ENCODE measurements around the gene DNAJB13. TPM values are rescaled to one million over a fixed set of nuclear protein-coding genes. Genes with fewer than 3 reads are reported as not detected.
A peak's percentile ranks its signal among the peaks of the same experiment; 100 is the strongest.

Gene DNAJB13
- polyA plus RNA-seq, 6 donors from 2014 or later, result 0.32 to 0.72 (median 0.37) TPM; not detected in 2

DNA sequence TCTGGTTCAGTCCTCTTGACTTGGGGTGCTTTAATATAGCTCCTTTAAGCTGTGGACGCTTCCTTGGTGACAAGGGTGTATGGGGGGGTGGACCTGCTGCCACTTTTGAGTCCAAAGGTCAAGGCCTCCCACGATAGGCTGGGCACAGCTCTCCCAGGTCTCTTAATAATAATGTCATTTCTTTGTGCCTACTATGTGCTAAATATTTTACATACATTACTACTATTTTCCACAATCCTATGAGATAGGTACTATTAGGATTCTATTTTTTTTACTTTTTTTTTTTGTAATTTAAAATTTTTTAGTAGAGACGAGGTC, 58.4 kb downstream of the DNAJB13 start:
- DNase-seq, result no peak
- no peak for ATAC-seq (ENCODE audit: low read depth in 2 of 2)
- Mint-ChIP-seq H3K9me3 (no peaks in the 10 kb centered on the region), H3K27ac (peak overlapping the region in 4 of 6 donors; percentile 53 to 99 (median 85)), H3K4me3 (no peak overlapping the region), H3K4me1 (peaks cover 41 to 70% (median 55%) of the 10 kb centered on the region in 3 donors), H3K36me3 (peaks cover 0 to 5% of the 10 kb centered on the region in 2 donors), H3K27me3 (no peaks in the 10 kb centered on the region)

DNA sequence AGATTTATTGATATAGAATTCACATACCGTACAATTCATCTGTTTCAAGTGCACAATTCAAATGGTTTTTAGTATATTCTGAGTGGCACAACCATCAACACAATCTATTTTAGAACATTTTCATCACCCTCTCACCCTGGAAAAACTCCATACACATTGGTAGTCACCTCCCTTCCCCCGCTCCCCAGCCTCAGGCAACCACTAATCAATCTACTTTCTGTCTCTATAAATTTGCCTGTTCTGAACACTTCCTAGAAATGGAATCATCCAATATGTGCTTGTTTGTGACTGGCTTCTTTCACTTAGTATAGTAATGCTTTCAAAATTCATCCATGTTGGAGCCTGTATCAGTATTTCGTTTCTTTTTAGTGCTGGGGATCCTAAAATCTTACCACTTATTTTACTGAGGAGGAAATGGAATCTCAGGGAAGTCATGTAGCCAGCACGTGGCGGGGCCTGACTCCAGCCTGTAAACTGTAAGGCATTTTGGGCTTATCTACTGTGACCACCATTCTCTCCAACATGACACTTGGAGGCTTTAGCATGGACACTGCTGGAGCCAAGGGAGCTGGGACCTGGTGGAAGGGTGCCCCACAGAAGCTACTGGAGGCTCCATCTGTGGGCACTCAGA, 59.0 kb downstream of the DNAJB13 start:
- no peak for ATAC-seq (ENCODE audit: low read depth in 2 of 2)
- H3K27ac Mint-ChIP-seq, result peak overlapping the region; percentile 55 to 99 (median 96)
- peaks cover 0 to 5% of the 10 kb centered on the region in 2 donors for H3K36me3 Mint-ChIP-seq
- H3K4me3 Mint-ChIP-seq, result peak overlapping the region in 4 of 8 donors; percentile 16 to 77 (median 58)
- H3K4me1 Mint-ChIP-seq, result peaks cover 45 to 73% (median 61%) of the 10 kb centered on the region in 3 donors
- H3K9me3 Mint-ChIP-seq, result no peaks in the 10 kb centered on the region
- H3K27me3 Mint-ChIP-seq, result no peaks in the 10 kb centered on the region
- no peak for DNase-seq

DNA sequence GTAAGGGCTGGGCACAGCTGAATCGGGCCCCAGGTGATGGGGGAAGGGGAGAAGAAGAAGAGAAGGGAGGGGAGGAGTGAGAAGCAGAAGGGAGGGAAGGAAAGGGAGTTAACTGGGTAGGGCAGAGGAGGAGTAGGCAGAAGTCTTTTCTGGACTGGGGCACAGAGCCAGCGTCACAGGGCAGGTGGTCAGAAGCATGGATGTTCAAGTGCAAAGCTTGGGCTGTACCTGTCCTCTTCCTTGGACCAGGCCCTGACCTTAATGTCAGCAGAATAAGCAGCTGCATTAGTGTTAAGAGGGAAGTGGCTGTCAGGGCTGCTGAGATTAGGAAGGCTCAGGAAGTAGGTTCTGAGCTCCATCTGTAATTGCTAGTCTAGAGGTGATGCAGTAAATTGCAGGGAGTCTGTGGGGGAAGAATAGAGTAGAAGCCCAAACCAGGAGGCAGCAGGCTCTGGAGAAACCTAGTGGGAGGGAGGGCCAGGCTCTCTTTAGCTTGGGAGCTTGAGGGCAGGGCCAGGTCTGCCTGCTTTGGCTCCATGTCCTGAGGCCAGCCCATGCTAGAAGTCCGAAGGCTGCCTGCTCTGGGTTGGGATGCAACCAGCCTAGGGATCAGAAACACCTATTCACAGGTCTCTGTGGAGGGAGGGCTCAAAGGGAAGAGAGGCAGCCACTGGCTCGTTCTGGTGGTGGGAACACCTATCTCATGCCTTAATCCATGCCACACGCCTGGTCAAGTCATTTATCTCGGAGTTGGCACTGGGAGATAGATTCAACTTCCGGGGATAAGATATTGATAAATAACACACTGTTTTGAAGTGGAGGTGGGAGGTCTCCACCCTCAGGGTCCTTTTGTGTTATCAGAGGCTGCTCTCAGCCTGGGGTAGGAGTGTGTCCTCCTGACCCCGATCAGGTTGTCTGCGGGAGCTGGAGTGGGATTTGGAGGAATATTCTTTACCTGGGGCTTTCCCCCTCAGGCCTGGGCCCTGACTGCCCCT, 59.8 kb downstream of the DNAJB13 start:
- Mint-ChIP-seq H3K27me3 (no peaks in the 10 kb centered on the region), H3K4me3 (peak overlapping the region in 7 of 8 donors; percentile 69 to 85 (median 79)), H3K36me3 (peaks cover 0 to 5% of the 10 kb centered on the region in 2 donors), H3K4me1 (peaks cover 46 to 73% (median 63%) of the 10 kb centered on the region in 3 donors), H3K9me3 (no peaks in the 10 kb centered on the region), H3K27ac (peak overlapping the region; percentile 94 to 99 (median 98))
- ATAC-seq (ENCODE audit: low read depth in 2 of 2) (no peak), DNase-seq (no peak)

DNA sequence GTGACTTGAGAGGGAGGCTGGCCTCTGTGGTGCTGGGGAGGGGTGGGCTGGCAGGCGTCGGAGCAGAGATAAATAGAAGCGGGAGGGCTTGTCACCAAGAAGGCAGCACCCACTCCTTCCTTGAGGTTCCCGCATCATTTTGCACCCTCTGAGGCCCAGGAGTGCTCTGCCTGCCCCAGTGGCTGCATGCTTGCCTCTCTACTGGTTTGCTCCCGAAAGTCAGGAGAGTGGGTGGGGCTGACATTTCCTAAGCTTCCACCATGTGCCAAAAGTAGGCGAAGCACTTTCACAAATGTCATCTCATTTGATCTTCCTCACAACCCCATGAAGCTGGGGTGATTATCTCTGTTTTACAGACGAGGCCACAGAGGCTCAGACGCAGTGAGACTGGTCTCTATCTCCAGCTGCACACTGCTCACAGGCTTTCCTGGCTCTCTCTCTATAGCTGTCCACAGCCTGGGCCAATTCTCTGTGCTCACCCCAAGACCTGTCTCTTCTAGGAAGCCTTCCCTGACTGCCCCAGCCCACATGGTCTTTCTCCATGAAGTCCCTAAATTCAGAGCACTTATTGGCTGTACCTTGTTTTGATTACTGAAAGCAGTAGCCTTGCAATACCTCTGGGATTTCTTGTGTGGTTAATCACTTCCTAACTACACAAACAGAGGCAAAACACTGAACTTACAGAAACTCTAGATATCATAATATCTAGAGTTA, 60.7 kb downstream of the DNAJB13 start:
- Mint-ChIP-seq H3K4me3 (peak overlapping the region; percentile 0 to 85 (median 78)), H3K9me3 (no peaks in the 10 kb centered on the region), H3K4me1 (peaks cover 52 to 79% (median 73%) of the 10 kb centered on the region in 3 donors), H3K27ac (peak overlapping the region; percentile 94 to 99 (median 98)), H3K36me3 (peaks cover 0 to 13% of the 10 kb centered on the region in 2 donors), H3K27me3 (no peaks in the 10 kb centered on the region)
- ATAC-seq (ENCODE audit: low read depth in 2 of 2) (peak; percentile 85 to 88), DNase-seq (peak; percentile 77)

DNA sequence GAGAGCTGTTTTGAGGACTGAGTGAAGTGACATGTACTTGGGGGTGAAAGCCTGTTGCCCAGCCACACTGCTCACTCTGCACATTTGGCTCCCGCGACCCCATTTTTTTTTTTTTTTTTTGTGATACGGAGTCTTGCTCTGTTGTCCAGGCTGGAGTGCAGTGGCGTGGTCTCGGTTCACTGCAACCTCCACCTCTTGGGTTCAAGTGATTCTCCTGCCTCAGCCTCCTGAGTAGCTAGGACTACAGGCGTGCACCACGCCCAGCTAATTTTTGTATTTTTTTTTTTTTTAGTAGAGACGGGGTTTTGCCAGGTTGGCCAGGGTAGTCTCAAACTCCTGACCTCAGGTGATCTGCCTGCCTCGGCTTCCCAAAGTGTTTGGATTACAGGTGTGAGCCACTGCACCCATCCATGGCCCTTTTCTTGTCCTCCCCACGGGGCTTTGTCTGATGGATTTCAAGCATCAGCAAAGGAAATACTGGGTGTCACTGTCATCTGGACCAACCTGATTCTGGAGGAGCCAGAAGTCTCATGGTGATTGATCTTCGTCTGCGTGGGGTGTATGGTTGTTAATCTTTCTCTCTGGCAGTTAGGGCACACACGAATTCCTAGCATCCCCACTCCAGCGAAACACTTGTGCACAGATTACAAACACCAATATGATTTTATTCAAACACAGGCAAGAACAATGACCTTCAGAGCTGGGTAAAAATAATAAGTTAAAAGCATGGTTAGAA, 61.4 kb downstream of the DNAJB13 start:
- DNase-seq (no peak), ATAC-seq (ENCODE audit: low read depth in 2 of 2) (peak in 1 of 2 donors; percentile 0)
- Mint-ChIP-seq H3K36me3 (peaks cover 0 to 18% of the 10 kb centered on the region in 2 donors), H3K27me3 (no peaks in the 10 kb centered on the region), H3K9me3 (no peaks in the 10 kb centered on the region), H3K4me1 (peaks cover 52 to 81% (median 74%) of the 10 kb centered on the region in 3 donors), H3K27ac (peak overlapping the region; percentile 94 to 99 (median 98)), H3K4me3 (peak overlapping the region; percentile 47 to 85 (median 78))

DNA sequence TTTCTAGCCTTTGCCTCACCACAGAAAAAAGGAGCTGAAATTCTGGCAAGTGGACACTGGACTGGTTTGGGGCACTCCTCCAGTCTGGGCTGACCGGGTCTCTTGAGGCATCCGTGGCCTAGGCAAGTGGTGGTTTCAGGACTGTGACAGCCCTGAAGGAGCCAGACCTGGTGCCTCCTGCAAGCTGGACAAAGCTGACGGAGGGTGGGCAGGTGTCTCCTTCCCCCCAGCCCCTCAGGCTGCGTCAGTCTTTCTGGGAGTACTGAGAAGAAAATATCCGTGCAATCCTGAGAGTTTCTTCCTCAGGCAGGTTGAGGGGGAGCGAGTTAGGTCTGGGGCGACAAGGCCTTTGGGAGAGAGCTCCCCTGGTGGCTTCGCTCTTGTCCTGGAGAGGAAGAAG, 62.3 kb downstream of the DNAJB13 start:
- Mint-ChIP-seq H3K4me1 (peaks cover 52 to 80% (median 74%) of the 10 kb centered on the region in 3 donors), H3K4me3 (peak overlapping the region in 2 of 8 donors; percentile 25 to 49), H3K9me3 (no peaks in the 10 kb centered on the region), H3K27me3 (no peaks in the 10 kb centered on the region), H3K36me3 (peaks cover 0 to 27% of the 10 kb centered on the region in 2 donors), H3K27ac (peak overlapping the region in 4 of 6 donors; percentile 33 to 99 (median 96))
- no peak for ATAC-seq (ENCODE audit: low read depth in 2 of 2)
- no peak for DNase-seq

DNA sequence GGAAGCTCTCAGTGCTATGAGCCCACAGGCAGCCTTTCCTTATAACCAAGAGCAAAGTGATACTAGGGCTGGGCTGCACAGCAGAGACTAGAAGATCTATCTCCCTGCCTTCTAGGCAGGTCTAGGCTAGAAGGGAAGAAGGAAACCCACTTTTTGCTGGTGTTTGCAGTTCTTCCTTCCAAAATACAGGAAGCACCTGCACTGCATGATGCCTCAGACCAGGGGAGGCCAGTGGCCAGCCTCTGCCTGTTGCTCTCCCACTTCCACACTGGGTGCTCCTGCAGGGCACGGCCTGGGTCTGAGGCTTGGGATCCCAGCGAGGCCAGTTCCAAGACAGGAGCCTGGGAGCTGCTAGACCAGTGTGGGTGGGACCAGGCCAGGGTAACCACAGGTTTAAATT, 64.1 kb downstream of the DNAJB13 start:
- peak overlapping the region in 4 of 8 donors; percentile 12 to 60 (median 38) for H3K4me3 Mint-ChIP-seq
- DNase-seq (no peak), ATAC-seq (ENCODE audit: low read depth in 2 of 2) (no peak)
- H3K27me3 Mint-ChIP-seq, result no peaks in the 10 kb centered on the region
- H3K9me3 Mint-ChIP-seq, result no peaks in the 10 kb centered on the region
- peaks cover 0 to 27% of the 10 kb centered on the region in 2 donors for H3K36me3 Mint-ChIP-seq
- peak overlapping the region in 5 of 6 donors; percentile 24 to 99 (median 63) for H3K27ac Mint-ChIP-seq
- peaks cover 42 to 74% (median 65%) of the 10 kb centered on the region in 3 donors for H3K4me1 Mint-ChIP-seq

DNA sequence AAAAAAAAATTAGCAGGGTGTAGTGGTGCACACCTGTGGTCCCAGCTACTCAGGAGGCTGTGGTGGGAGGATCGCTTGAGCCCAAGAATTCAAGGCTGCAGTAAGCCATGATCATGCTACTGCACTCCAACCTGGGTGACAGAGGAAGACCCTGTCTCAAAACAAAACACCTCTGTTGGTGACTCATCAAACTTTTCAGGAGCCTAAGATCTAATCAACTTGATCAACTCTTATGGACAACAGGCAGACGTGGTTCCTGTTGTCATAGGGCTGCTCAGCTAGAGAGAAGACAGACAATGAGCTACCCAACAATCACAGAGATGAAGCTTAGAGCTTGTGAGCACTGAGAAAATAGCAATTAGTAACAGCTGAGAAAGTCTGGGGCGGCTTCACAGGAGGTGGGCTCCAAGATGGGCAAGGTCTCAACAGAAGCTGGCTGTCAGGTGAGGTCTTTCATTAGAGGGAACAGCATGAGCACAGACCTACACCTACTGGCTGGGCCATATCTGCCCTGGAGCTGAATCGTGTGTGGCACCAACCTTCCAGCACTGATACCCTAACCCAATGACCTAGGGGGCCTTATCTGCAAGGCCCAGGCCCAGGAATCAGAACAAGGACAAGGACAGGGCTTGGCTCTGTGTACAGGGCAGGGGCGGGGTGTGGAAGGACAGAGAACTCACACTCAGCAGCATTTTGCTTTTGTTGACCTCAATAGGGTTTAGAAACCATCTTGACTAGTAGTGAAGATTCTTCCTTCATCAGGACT, 65.3 kb downstream of the DNAJB13 start:
- Mint-ChIP-seq H3K27ac (peak overlapping the region in 3 of 6 donors; percentile 16 to 99 (median 32)), H3K36me3 (peaks cover 0 to 27% of the 10 kb centered on the region in 2 donors)

DNA sequence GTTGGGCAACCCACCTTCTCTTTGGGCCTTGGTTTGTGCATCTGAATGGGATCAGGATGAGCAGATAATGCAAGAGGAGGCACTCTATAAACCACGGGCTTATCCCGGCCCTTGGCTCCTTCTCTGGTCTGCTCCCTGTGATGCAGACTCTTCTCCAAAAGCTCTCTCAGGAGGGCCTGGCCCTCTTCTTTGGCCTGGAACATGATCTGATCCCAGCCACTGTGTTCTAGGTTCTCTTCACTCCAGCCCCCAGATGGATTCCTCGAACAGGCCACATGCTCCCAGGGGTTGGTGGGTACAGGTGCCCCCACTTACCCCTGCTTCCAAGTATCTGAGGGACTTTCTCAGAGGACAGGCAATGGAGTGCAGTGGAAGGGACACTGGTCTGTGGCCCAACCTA, 66.8 kb downstream of the DNAJB13 start:
- H3K4me3 Mint-ChIP-seq, result no peak overlapping the region
- H3K27me3 Mint-ChIP-seq, result no peaks in the 10 kb centered on the region
- H3K36me3 Mint-ChIP-seq, result peaks cover 0 to 22% of the 10 kb centered on the region in 2 donors
- H3K4me1 Mint-ChIP-seq, result peaks cover 16 to 47% (median 38%) of the 10 kb centered on the region in 3 donors
- no peak for ATAC-seq (ENCODE audit: low read depth in 2 of 2)
- peak overlapping the region in 2 of 6 donors; percentile 27 to 36 for H3K27ac Mint-ChIP-seq
- DNase-seq, result no peak
- H3K9me3 Mint-ChIP-seq, result no peaks in the 10 kb centered on the region

More for the DNA sequence above, 65.3 kb downstream of the DNAJB13 start:
- no peaks in the 10 kb centered on the region for H3K27me3 Mint-ChIP-seq
- H3K4me3 Mint-ChIP-seq, result no peak overlapping the region
- no peaks in the 10 kb centered on the region for H3K9me3 Mint-ChIP-seq
- peaks cover 30 to 62% (median 52%) of the 10 kb centered on the region in 3 donors for H3K4me1 Mint-ChIP-seq
- ATAC-seq (ENCODE audit: low read depth in 2 of 2) (no peak), DNase-seq (no peak)

DNA sequence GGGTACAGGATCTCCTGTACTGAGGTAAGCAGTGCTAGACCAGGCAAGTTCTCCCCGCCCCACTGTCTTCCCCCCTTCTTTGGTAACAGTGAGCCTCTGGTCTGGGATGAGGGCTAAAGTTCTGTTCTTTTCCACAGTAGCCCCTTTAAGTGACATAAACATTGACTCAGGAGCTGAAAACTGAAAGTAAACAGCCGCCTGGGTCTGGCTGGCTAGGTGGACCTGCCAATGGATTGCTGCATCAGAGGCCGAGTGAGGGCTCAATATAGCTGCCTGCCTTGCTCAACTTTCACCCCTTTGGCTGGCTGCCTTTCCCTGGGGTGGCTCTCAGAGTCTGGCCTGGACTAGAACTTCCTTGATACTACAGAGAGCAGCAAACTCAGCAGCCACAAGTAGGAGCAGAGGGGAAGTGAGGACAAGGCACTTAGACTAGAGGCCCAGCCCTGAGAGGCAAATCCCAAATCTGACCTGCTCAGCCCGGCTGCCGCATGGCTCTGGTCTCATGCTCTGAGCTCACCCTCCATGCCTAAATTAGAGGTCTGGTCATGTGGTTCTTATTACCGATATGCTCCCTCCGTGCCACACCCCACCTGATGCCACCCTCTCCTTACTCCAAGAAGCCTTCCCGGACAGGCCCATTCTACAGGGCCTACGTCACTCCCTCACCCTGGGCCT, 67.6 kb downstream of the DNAJB13 start:
- Mint-ChIP-seq H3K9me3 (no peaks in the 10 kb centered on the region), H3K4me1 (peaks cover 19 to 44% (median 38%) of the 10 kb centered on the region in 3 donors), H3K27me3 (no peaks in the 10 kb centered on the region), H3K4me3 (no peak overlapping the region), H3K36me3 (peaks cover 0 to 22% of the 10 kb centered on the region in 2 donors), H3K27ac (peak overlapping the region in 4 of 6 donors; percentile 20 to 89 (median 50))
- ATAC-seq (ENCODE audit: low read depth in 2 of 2) (no peak), DNase-seq (no peak)

DNA sequence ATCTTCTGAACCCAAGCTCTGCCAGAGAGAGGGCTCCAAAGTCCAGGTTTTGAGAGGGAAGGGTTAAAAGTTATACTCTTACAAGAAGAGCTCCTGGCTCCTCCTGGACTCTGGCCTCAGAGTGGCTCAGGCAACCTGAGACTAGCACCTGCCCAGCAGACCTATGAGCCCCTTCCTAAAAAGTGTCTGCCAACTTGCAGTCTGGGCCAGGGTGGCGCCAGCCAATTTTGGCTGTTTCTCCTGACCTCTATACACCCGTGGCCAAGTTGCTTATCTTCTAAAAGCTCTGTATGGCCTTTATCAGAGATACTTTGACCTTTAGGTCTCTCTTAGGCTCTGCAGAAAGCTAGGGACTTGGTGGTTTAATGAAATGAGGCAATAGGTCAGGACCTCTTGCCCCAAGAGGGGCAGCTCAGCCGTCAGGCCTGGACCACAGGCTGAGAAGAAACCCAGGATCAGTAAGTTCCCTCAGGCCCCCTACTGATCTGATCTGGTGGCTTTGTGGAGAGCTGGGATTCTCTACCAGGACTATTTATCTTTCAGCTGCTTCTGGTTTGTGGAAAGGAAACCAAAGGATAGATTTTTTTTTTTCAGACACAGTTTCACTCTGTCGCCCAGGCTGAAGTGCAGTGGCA, 68.4 kb downstream of the DNAJB13 start:
- Mint-ChIP-seq H3K9me3 (no peaks in the 10 kb centered on the region), H3K4me1 (peaks cover 26 to 43% (median 37%) of the 10 kb centered on the region in 3 donors), H3K27me3 (no peaks in the 10 kb centered on the region), H3K27ac (peak overlapping the region; percentile 6 to 89 (median 38)), H3K4me3 (peak overlapping the region in 1 of 8 donors; percentile 26), H3K36me3 (peaks cover 0 to 30% of the 10 kb centered on the region in 2 donors)
- ATAC-seq (ENCODE audit: low read depth in 2 of 2) (no peak), DNase-seq (no peak)
